A549 (cell line): ENCODE results near the gene LGR6.

Experiments
- CTCF ChIP-seq: fragments of >200 bp; sonication (Bioruptor Twin); formaldehyde crosslinking; IDR thresholded peaks from 3 replicates; pipeline ENCODE4 v1.5.1; 2016
- GATA3 ChIP-seq: IDR thresholded peaks from 2 replicates; pipeline ENCODE4 v1.6.1; 2012; ENCODE audit warnings: borderline replicate concordance
- JUN ChIP-seq, 2 experiments: fragments of >200 bp; sonication (Bioruptor Twin); formaldehyde crosslinking; IDR thresholded peaks; 2 replicates in 1 of 2; 3 replicates in 1 of 2; pipeline ENCODE4 v1.6.1; 2016 to 2017
- POLR2A ChIP-seq: IDR thresholded peaks from 2 replicates; pipeline ENCODE4 v1.6.1; 2012; ENCODE audit warnings: mild to moderate bottlenecking, low read length
- SMC3 ChIP-seq: fragments of >200 bp; sonication (Bioruptor Twin); formaldehyde crosslinking; IDR thresholded peaks from 3 replicates; pipeline ENCODE4 v1.6.1; 2018; ENCODE audit warnings: inconsistent platforms
- USF2 ChIP-seq: fragments of 450-650 bp; IDR thresholded peaks from 2 replicates; pipeline ENCODE4 v1.6.1; 2014; ENCODE audit warnings: antibody characterized with exemption
- ZSCAN20 ChIP-seq: fragments of 250-450 bp; sonication (Bioruptor Pico); IDR thresholded peaks from 2 replicates; pipeline ENCODE4 v1.8.0; 2022; ENCODE audit warnings: mild to moderate bottlenecking, moderate library complexity

- TF ChIP-seq CTCF (no peak), JUN (IDR thresholded peaks at IDR 0.05) (no peak), GATA3 (no peak), ZSCAN20 (CRISPR knock-in tag) (no peak), USF2 (no peak), POLR2A (no peak), SMC3 (no peak)
These were observed 51.3 kb downstream of the LGR6 start for GRCh38 chr1:202244841-202245261.
